HEK293 (cell line): ENCODE results near the gene CATSPERE.

Experiments used
- CTCF ChIP-seq: fragments of 450-650 bp; formaldehyde crosslinking; IDR thresholded peaks from 2 replicates; pipeline ENCODE4 v1.5.1; 2016; ENCODE audit warnings: missing biosample characterization, missing genetic modification characterization
- GLI4 ChIP-seq: fragments of 450-650 bp; formaldehyde crosslinking; IDR thresholded peaks from 2 replicates; pipeline ENCODE4 v1.5.1; 2016; ENCODE audit warnings: missing biosample characterization, missing genetic modification characterization
- INSM2 ChIP-seq: fragments of 450-650 bp; formaldehyde crosslinking; IDR thresholded peaks from 2 replicates; pipeline ENCODE4 v1.5.1; 2016; ENCODE audit warnings: missing biosample characterization, missing genetic modification characterization
- MEIS1 ChIP-seq: sonication (generic); formaldehyde crosslinking; IDR thresholded peaks from 2 replicates; pipeline ENCODE4 v1.8.1; 2022; ENCODE audit warnings: missing genetic modification reagents, mild to moderate bottlenecking, borderline replicate concordance
- SCRT2 ChIP-seq: fragments of 450-650 bp; formaldehyde crosslinking; IDR thresholded peaks from 2 replicates; pipeline ENCODE4 v1.5.1; 2016; ENCODE audit warnings: missing biosample characterization, missing genetic modification characterization
- SP2 ChIP-seq: fragments of 450-650 bp; formaldehyde crosslinking; IDR thresholded peaks from 2 replicates; pipeline ENCODE4 v1.5.1; 2016; ENCODE audit warnings: missing biosample characterization, missing genetic modification characterization
- ZBTB17 ChIP-seq: fragments of 450-650 bp; formaldehyde crosslinking; IDR thresholded peaks from 2 replicates; pipeline ENCODE4 v1.5.1; 2016; ENCODE audit warnings: missing biosample characterization, missing genetic modification characterization
- ZBTB7A ChIP-seq: fragments of 450-650 bp; formaldehyde crosslinking; IDR thresholded peaks from 2 replicates; pipeline ENCODE4 v1.5.1; 2016; ENCODE audit warnings: low read depth, missing biosample characterization, missing genetic modification characterization
- ZNF10 ChIP-seq: fragments of 450-650 bp; formaldehyde crosslinking; IDR thresholded peaks from 2 replicates; pipeline ENCODE4 v1.5.1; 2017; ENCODE audit warnings: missing biosample characterization, missing genetic modification characterization
- ZNF121 ChIP-seq: fragments of 450-650 bp; formaldehyde crosslinking; IDR thresholded peaks from 2 replicates; pipeline ENCODE4 v1.5.1; 2016; ENCODE audit warnings: missing biosample characterization, missing genetic modification characterization
- ZNF138 ChIP-seq: fragments of 450-650 bp; formaldehyde crosslinking; IDR thresholded peaks from 2 replicates; pipeline ENCODE4 v1.5.1; 2016; ENCODE audit warnings: missing biosample characterization, missing genetic modification characterization, borderline replicate concordance
- ZNF18 ChIP-seq: fragments of 450-650 bp; formaldehyde crosslinking; IDR thresholded peaks from 2 replicates; pipeline ENCODE4 v1.5.1; 2016; ENCODE audit warnings: missing biosample characterization, missing genetic modification characterization
- ZNF580 ChIP-seq: fragments of 450-650 bp; formaldehyde crosslinking; IDR thresholded peaks from 2 replicates; pipeline ENCODE4 v1.5.1; 2016; ENCODE audit warnings: missing biosample characterization, missing genetic modification characterization
- ZNF768 ChIP-seq: fragments of 450-650 bp; formaldehyde crosslinking; IDR thresholded peaks from 2 replicates; pipeline ENCODE4 v1.5.1; 2018; ENCODE audit warnings: missing biosample characterization, mild to moderate bottlenecking, missing genetic modification characterization

GRCh38 chr1:244653439-244654107 lies 192.5 kb downstream of the CATSPERE start:
- peak; percentile 51 for TF ChIP-seq ZNF10 (tag by site-specific recombination)
- no peak for TF ChIP-seq CTCF (tag by site-specific recombination)
- no peak for TF ChIP-seq GLI4 (tag by site-specific recombination)
- TF ChIP-seq ZNF121 (tag by site-specific recombination), result 0 out of 2 replicates have a peak, but pooled peaks have one; percentile 13
- TF ChIP-seq SCRT2 (tag by site-specific recombination), result peak; percentile 99
- no peak for TF ChIP-seq ZNF138 (tag by site-specific recombination)
- TF ChIP-seq MEIS1 (CRISPR knock-in tag), result no peak
- 0 out of 2 replicates have a peak, but pooled peaks have one; percentile 38 for TF ChIP-seq ZNF18 (tag by site-specific recombination)
- TF ChIP-seq ZNF580 (tag by site-specific recombination), result no peak
- no peak for TF ChIP-seq SP2 (tag by site-specific recombination)
- TF ChIP-seq ZBTB7A (tag by site-specific recombination), result 0 out of 2 replicates have a peak, but pooled peaks have one; percentile 5
- TF ChIP-seq ZBTB17 (tag by site-specific recombination), result no peak
- no peak for TF ChIP-seq ZNF768 (tag by site-specific recombination)
- 0 out of 2 replicates have a peak, but pooled peaks have one; percentile 6 for TF ChIP-seq INSM2 (tag by site-specific recombination)
